Activated CD4-positive, alpha-beta memory T cell treated with anti-CD3 and anti-CD28 coated beads, Interleukin-2, amount 10 ng/mL, durations not matched to agents 7 days and 5 days (primary cell): ENCODE data around the gene DSCAML1. TPM values are rescaled to one million over a fixed set of nuclear protein-coding genes. Genes with fewer than 3 reads are reported as not detected.

Source experiments
- CTCF ChIA-PET: fragments of 350-600 bp; sonication (Branson Sonifier 250); formaldehyde crosslinking; loops from one replicate; lab custom pipeline; 2021; ENCODE audit warnings: antibody characterized with exemption, inconsistent platforms; lab: Charles Lee
- POLR2A ChIA-PET: fragments of 350-600 bp; sonication (Branson Sonifier 250); formaldehyde crosslinking; loops from one replicate; lab custom pipeline; 2021; ENCODE audit warnings: antibody characterized with exemption; lab: Charles Lee
- DNase-seq: peaks from one replicate; pipeline ENCODE4 v3.0.0-alpha.2; 2020
- H3K27ac Mint-ChIP-seq: one replicate; pipeline ENCODE4 v1.8.0; 2021; ENCODE audit warnings: mild to moderate bottlenecking, mixed read lengths
- H3K27me3 Mint-ChIP-seq: one replicate; pipeline ENCODE4 v1.8.0; 2021; ENCODE audit warnings: mixed read lengths
- H3K36me3 Mint-ChIP-seq: one replicate; pipeline ENCODE4 v1.8.0; 2021; ENCODE audit warnings: low read depth, mixed read lengths
- H3K4me1 Mint-ChIP-seq: one replicate; pipeline ENCODE4 v1.8.0; 2021; ENCODE audit warnings: mixed read lengths
- H3K4me3 Mint-ChIP-seq: one replicate; pipeline ENCODE4 v1.8.0; 2021; ENCODE audit warnings: mild to moderate bottlenecking, mixed read lengths
- H3K9me3 Mint-ChIP-seq: one replicate; pipeline ENCODE4 v1.8.0; 2021; ENCODE audit warnings: mixed read lengths
- total RNA-seq, 2 experiments: library from RNA; stranded (reverse); gene quantifications; one replicate each; pipeline ENCODE4 v1.2.3, GENCODE V29; 2021

DSCAML1 gene
- total RNA-seq, 2 experiments from 2014 or later: 0.03 TPM; not detected in 1

- no peak for DNase-seq
- POLR2A ChIA-PET: no interaction called here
- H3K36me3 Mint-ChIP-seq: no peaks in the 10 kb centered on the region
- H3K27me3 Mint-ChIP-seq: peaks cover 7% of the 10 kb centered on the region
- no peak overlapping the region for H3K27ac Mint-ChIP-seq
- H3K9me3 Mint-ChIP-seq: no peaks in the 10 kb centered on the region
- H3K4me3 Mint-ChIP-seq: no peak overlapping the region
- CTCF ChIA-PET: no interaction called here
- no peaks in the 10 kb centered on the region for H3K4me1 Mint-ChIP-seq
These were observed 77.5 kb downstream of the DSCAML1 start for GRCh38 chr11:117719480-117719879.

DNA sequence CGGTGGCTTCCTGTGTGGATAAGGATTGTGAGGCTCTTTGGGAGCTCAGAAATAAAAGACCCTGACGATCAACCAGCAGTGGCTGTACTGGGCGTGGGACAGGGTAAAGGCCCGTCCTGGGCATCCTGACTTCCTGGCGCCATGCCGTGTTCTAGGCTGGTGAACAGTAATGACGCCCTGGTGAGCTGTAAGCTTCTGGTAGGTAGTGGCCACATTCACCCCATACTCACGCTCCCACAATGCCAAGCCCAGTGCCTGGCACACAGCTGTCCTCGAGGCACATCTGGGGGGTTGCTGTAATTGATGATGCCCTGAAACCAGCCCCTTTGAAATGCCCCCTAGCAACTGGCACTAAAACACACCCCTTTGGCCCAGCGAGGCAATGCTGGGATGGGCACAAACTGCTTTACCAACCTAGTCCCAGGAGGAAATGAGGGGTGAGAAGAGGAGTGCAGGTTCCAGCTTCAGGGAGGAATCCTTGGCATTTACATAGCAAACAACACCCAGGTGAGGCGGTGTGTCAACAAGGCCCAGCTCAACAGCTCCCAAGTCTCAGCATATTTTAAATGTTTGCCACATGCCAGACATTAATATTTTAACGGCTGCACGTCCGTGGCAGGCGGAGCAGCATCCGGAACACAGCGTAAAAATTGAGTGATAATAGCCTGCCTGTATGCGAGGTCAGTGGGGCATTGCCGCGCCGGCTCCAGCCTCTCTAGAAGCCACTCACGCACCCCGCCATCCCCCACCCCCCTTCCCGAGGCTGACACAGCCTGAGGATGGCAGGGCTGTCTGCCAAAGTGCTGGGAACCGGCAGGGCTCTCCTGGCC is 79.3 kb downstream of the DSCAML1 start:
- no peak for DNase-seq
- H3K4me3 Mint-ChIP-seq: no peak overlapping the region
- peaks cover 7% of the 10 kb centered on the region for H3K27me3 Mint-ChIP-seq
- H3K27ac Mint-ChIP-seq: no peak overlapping the region
- CTCF ChIA-PET: no interaction called here
- H3K9me3 Mint-ChIP-seq: no peaks in the 10 kb centered on the region
- POLR2A ChIA-PET: no interaction called here
- no peaks in the 10 kb centered on the region for H3K36me3 Mint-ChIP-seq
- H3K4me1 Mint-ChIP-seq: no peaks in the 10 kb centered on the region

DNA sequence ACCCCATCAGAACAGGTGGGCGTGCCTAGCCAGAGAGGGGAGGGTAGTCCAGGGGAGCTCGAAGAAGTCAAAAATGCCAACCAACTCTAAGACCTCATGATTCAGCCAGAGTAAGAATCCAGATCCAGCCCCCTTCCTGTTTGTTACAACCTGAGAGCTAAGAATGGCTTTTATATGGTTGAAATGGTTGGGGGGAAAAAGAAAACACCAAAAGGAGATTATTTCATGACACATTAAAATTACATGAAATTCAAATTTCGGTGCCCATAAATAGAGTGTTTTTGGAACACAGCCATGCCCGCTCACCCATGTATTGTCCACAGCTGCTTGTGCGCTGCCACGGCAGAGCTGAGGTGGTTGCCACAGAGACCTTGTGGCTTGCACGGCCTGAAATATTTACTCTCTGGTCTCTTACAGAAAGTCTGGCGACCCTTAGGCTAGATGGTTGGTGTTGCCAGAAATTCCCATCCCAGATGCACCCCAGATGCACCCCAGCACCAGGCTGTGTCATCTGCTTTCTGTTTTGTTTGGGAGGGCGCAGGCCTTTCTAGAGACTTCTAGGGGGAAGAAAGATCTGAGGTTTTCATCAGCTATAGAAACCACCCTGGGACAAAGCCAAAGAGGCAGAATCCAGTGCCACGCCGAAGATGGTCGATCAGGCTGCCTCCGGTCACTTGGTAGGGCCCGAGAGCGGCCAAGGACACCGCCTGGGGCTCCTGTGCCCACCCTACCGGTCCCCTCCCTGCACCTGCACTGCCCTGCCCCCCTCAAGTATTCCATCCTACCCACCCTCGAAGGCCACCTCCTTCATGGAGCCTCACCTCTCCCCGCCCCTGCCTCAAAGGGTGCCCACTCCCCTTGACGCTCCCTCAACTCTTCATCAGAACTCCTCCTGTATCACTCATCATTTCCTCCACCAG is 80.2 kb downstream of the DSCAML1 start:
- no peaks in the 10 kb centered on the region for H3K36me3 Mint-ChIP-seq
- H3K9me3 Mint-ChIP-seq: no peaks in the 10 kb centered on the region
- no peaks in the 10 kb centered on the region for H3K4me1 Mint-ChIP-seq
- DNase-seq: no peak
- peaks cover 8% of the 10 kb centered on the region for H3K27me3 Mint-ChIP-seq
- no peak overlapping the region for H3K4me3 Mint-ChIP-seq
- ChIA-PET CTCF (no interaction called here), POLR2A (no interaction called here)
- no peak overlapping the region for H3K27ac Mint-ChIP-seq

- ChIA-PET POLR2A (no interaction called here), CTCF (no interaction called here)
- H3K4me3 Mint-ChIP-seq: no peak overlapping the region
- no peaks in the 10 kb centered on the region for H3K36me3 Mint-ChIP-seq
- H3K9me3 Mint-ChIP-seq: no peaks in the 10 kb centered on the region
- H3K27me3 Mint-ChIP-seq: peaks cover 10% of the 10 kb centered on the region
- no peak for DNase-seq
- H3K27ac Mint-ChIP-seq: no peak overlapping the region
- H3K4me1 Mint-ChIP-seq: no peaks in the 10 kb centered on the region
These were observed 81.2 kb downstream of the DSCAML1 start for GRCh38 chr11:117715801-117716200.

DNA sequence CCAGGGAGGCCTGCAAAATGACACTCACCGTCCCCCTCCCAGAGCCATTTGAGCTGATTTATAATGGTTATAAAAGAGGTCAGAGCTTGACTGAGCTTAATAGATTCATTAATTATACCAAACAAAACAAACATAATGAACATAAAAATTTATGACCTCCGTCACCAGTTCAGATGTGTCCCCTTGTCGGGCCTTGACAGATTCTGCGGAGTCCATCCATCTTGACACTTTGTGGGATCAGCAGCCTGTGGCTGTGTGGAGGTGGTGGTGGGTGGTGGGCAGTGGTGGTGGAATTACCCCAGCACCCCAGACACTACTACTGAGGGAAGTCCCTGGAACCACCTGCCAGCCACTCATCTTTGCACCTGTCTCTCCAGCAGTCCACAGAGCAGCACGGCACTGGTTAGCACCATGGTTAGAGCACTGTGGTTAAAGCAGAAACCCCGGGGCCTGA is 83.5 kb downstream of the DSCAML1 start:
- Mint-ChIP-seq H3K36me3 (no peaks in the 10 kb centered on the region), H3K9me3 (no peaks in the 10 kb centered on the region), H3K27me3 (peaks cover 23% of the 10 kb centered on the region), H3K27ac (no peak overlapping the region), H3K4me3 (no peak overlapping the region), H3K4me1 (no peaks in the 10 kb centered on the region)
- DNase-seq: no peak
- POLR2A ChIA-PET: no interaction called here
- CTCF ChIA-PET: no interaction called here

- H3K36me3 Mint-ChIP-seq: no peaks in the 10 kb centered on the region
- H3K4me3 Mint-ChIP-seq: no peak overlapping the region
- no peak overlapping the region for H3K27ac Mint-ChIP-seq
- DNase-seq: no peak
- H3K9me3 Mint-ChIP-seq: no peaks in the 10 kb centered on the region
- peaks cover 26% of the 10 kb centered on the region for H3K27me3 Mint-ChIP-seq
- CTCF ChIA-PET: no interaction called here
- POLR2A ChIA-PET: no interaction called here
- no peaks in the 10 kb centered on the region for H3K4me1 Mint-ChIP-seq
These were observed 84.5 kb downstream of the DSCAML1 start for GRCh38 chr11:117712530-117712929.

DNA sequence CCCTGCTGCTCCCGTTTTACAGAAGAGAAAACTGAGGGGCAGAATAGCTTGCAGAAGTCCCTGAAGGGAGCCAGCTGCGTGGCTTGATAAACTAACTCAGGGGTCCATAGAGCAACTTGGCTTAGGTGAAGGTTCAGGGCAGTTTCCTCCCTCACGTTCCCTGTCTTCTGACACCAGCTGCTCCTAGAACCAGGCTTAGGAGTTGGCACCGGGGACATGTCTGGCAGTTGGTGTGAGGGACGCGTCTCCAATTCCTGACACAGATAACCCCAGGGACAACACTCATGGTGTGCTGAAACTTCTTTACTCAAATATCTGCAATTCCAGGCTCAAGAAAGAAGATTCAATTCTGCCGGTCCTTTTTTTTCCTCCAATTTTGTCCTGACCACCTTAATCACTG is 85.7 kb downstream of the DSCAML1 start:
- no peaks in the 10 kb centered on the region for H3K9me3 Mint-ChIP-seq
- peaks cover 24% of the 10 kb centered on the region for H3K27me3 Mint-ChIP-seq
- H3K36me3 Mint-ChIP-seq: no peaks in the 10 kb centered on the region
- no peaks in the 10 kb centered on the region for H3K4me1 Mint-ChIP-seq
- H3K27ac Mint-ChIP-seq: no peak overlapping the region
- H3K4me3 Mint-ChIP-seq: no peak overlapping the region
- ChIA-PET POLR2A (no interaction called here), CTCF (no interaction called here)
- no peak for DNase-seq

- Mint-ChIP-seq H3K4me1 (no peaks in the 10 kb centered on the region), H3K36me3 (no peaks in the 10 kb centered on the region), H3K9me3 (no peaks in the 10 kb centered on the region), H3K27me3 (peaks cover 21% of the 10 kb centered on the region), H3K4me3 (no peak overlapping the region), H3K27ac (no peak overlapping the region)
- no peak for DNase-seq
- ChIA-PET CTCF (no interaction called here), POLR2A (no interaction called here)
These were observed 86.8 kb downstream of the DSCAML1 start for GRCh38 chr11:117710211-117710610.

DNA sequence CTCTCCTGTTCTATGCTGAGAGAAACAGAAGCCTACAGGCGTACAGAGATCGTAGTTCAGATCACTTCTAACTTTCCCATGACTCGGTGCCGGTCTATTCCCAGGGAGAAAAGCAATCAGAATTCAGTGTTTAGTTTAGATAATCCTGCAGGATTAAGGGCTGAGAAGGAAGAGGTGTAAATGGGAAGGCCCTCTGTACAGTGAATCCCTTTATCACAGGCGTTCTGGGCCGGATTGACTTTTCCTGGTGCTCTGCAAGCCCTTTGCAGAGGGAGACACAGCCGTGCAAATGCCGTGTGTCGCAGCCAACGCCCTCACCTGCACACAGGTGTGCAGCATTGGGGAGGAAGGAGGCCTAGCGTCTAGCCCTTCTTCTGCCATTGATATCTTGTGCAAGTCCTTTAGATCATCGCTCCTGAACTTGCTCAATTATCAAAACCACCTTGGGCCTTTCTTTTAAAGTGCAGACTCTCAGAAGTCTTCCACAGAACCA is 90.6 kb downstream of the DSCAML1 start:
- Mint-ChIP-seq H3K4me1 (peaks cover 9% of the 10 kb centered on the region), H3K9me3 (no peaks in the 10 kb centered on the region), H3K27me3 (peaks cover 32% of the 10 kb centered on the region), H3K36me3 (no peaks in the 10 kb centered on the region), H3K27ac (no peak overlapping the region), H3K4me3 (no peak overlapping the region)
- CTCF ChIA-PET: no interaction called here
- no peak for DNase-seq
- POLR2A ChIA-PET: no interaction called here

- H3K9me3 Mint-ChIP-seq: no peaks in the 10 kb centered on the region
- POLR2A ChIA-PET: no interaction called here
- CTCF ChIA-PET: interaction anchor here (2.0 kb wide), 1 partner anchor 280 kb away, joined by 4 read pairs; no protein-coding TSS in a partner anchor
- H3K4me1 Mint-ChIP-seq: peaks cover 9% of the 10 kb centered on the region
- peaks cover 32% of the 10 kb centered on the region for H3K27me3 Mint-ChIP-seq
- no peaks in the 10 kb centered on the region for H3K36me3 Mint-ChIP-seq
- H3K4me3 Mint-ChIP-seq: no peak overlapping the region
- DNase-seq: no peak
- no peak overlapping the region for H3K27ac Mint-ChIP-seq
These were observed 91.2 kb downstream of the DSCAML1 start for GRCh38 chr11:117705866-117706265.

DNA sequence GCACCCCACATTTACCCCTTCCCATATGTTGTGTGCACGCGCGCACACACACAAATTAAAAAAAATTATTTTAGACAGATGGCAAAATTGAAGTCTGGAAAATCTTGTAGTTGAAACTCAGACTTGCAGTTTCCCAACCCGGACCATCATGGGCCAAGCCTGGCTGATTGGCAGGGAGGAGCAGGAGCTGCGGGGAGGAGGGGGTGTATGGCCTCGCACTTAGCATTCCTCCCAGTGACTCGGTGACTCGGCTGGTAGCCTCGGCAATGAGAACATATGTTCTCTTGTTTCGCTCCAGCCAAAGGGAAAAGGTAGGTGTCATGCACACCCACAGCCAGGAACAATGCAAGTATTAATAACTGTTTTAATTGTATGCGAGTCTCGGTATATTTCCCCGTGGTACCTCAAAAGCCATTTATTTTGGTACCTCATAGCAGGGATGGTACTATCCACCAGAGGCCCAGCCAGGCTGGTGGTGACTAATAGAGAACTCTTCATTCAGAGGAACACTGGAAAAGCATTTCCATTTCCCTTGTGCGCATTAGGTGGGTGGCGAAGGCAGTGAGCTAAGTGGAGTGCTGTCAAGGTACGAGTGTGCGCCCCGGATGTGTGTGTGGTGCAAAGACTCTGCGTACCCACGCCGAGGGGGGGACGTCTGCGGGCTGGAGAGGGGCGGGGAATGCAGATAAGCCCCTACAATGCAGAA is 92.5 kb downstream of the DSCAML1 start:
- POLR2A ChIA-PET: no interaction called here
- Mint-ChIP-seq H3K9me3 (no peaks in the 10 kb centered on the region), H3K27me3 (peaks cover 19% of the 10 kb centered on the region), H3K4me1 (peaks cover 9% of the 10 kb centered on the region), H3K36me3 (no peaks in the 10 kb centered on the region), H3K4me3 (no peak overlapping the region), H3K27ac (no peak overlapping the region)
- CTCF ChIA-PET: interaction anchor here (2.0 kb wide), 1 partner anchor 278 kb away, joined by 4 read pairs; no protein-coding TSS in a partner anchor
- DNase-seq: no peak

DNA sequence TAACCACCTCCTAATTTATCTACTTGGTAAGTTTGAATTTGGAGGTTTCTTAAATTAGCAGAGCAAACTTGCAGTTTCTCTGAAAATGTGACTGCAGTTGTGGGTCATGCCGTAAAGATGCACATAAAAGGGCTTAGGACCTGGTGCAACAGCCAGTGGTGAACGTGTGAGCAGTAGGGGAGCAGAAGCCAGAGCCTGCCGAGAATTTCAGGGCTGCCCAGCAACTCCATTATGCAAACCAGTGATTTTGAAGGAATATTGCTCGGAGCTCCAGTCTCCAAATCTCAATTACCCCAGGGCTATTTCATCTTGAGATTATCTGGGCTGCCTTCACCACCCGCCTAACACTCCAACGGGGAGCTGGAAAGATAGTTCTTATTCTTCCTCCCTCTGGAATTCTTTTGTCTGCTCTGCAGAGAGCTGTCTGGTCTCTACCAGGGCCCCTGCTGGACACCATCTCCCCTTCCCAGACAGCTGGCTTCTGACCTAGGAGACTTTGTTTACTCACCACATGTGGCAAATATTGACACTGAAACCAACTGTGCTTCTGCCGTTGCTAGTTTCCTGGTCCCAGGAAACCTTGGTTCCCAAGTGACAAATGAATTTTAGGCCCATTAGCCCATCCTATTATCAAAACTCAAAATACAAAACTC is 93.9 kb downstream of the DSCAML1 start:
- H3K27ac Mint-ChIP-seq: no peak overlapping the region
- CTCF ChIA-PET: no interaction called here

More for the DNA sequence above, 93.9 kb downstream of the DSCAML1 start:
- H3K9me3 Mint-ChIP-seq: no peaks in the 10 kb centered on the region
- no peak overlapping the region for H3K4me3 Mint-ChIP-seq
- peaks cover 9% of the 10 kb centered on the region for H3K4me1 Mint-ChIP-seq
- H3K36me3 Mint-ChIP-seq: no peaks in the 10 kb centered on the region
- POLR2A ChIA-PET: no interaction called here
- H3K27me3 Mint-ChIP-seq: peaks cover 21% of the 10 kb centered on the region
- no peak for DNase-seq
